Activated CD4-positive, alpha-beta memory T cell treated with anti-CD3 and anti-CD28 coated beads for 36 hours (primary cell): ENCODE measurements around the gene WDFY3. TPM values are rescaled to one million over a fixed set of nuclear protein-coding genes. Genes with fewer than 3 reads are reported as not detected.
"Not testable (repeated sequence)": the region's sequence is repeated elsewhere in the genome, so short reads cannot be mapped to it uniquely, and the experiment has no call there.

Source experiments
- CTCF ChIA-PET: fragments of 350-600 bp; sonication (Branson Sonifier 250); formaldehyde crosslinking; loops from one replicate; lab custom pipeline; 2021; ENCODE audit warnings: antibody characterized with exemption, inconsistent platforms; lab: Charles Lee
- POLR2A ChIA-PET: fragments of 350-600 bp; sonication (Branson Sonifier 250); formaldehyde crosslinking; loops from one replicate; lab custom pipeline; 2021; ENCODE audit warnings: antibody characterized with exemption; lab: Charles Lee
- DNase-seq: peaks from one replicate; pipeline ENCODE4 v3.0.0-alpha.2; 2020
- H3K27ac Mint-ChIP-seq: one replicate; pipeline ENCODE4 v1.8.0; 2021; ENCODE audit warnings: mixed read lengths
- H3K27me3 Mint-ChIP-seq: one replicate; pipeline ENCODE4 v1.8.0; 2021; ENCODE audit warnings: mixed read lengths
- H3K36me3 Mint-ChIP-seq: one replicate; pipeline ENCODE4 v1.8.0; 2021; ENCODE audit warnings: mixed read lengths
- H3K4me1 Mint-ChIP-seq: one replicate; pipeline ENCODE4 v1.8.0; 2021; ENCODE audit warnings: low read depth, mixed read lengths
- H3K4me3 Mint-ChIP-seq: one replicate; pipeline ENCODE4 v1.8.0; 2021; ENCODE audit warnings: mild to moderate bottlenecking, mixed read lengths
- H3K9me3 Mint-ChIP-seq: one replicate; pipeline ENCODE4 v1.8.0; 2021; ENCODE audit warnings: mixed read lengths
- intact Hi-C: fragments of 100-400 bp; cut with micrococcal nuclease; formaldehyde crosslinking; loops from one replicate; pipeline ENCODE4 v1.15.1; 2023
- total RNA-seq, 2 experiments: library from RNA; stranded (reverse); gene quantifications; one replicate each; pipeline ENCODE4 v1.2.3, GENCODE V29; 2021

WDFY3 gene
- total RNA-seq, 2 experiments from 2014 or later = 1.3 to 1.7 TPM

GRCh38 chr4:84826681-84827080 is 139.8 kb downstream of the WDFY3 start:
- Mint-ChIP-seq H3K4me3 (no peak overlapping the region), H3K27ac (no peak overlapping the region), H3K9me3 (no peaks in the 10 kb centered on the region), H3K36me3 (no peaks in the 10 kb centered on the region), H3K4me1 (no peaks in the 10 kb centered on the region), H3K27me3 (peaks cover 1% of the 10 kb centered on the region)
- DNase-seq = no peak
- ChIA-PET CTCF (no interaction called here), POLR2A (no interaction called here)
- intact Hi-C loops = no loop called here

- H3K27me3 Mint-ChIP-seq = peaks cover 1% of the 10 kb centered on the region
- H3K4me3 Mint-ChIP-seq = no peak overlapping the region
- H3K4me1 Mint-ChIP-seq = no peaks in the 10 kb centered on the region
- H3K9me3 Mint-ChIP-seq = no peaks in the 10 kb centered on the region
- intact Hi-C loops = no loop called here
- H3K36me3 Mint-ChIP-seq = no peaks in the 10 kb centered on the region
- H3K27ac Mint-ChIP-seq = no peak overlapping the region
- ChIA-PET CTCF (no interaction called here), POLR2A (no interaction called here)
- no peak for DNase-seq
These were observed 140.7 kb downstream of the WDFY3 start for GRCh38 chr4:84825701-84826341.

GRCh38 chr4:84821064-84821463 is 145.4 kb downstream of the WDFY3 start:
- no peaks in the 10 kb centered on the region for H3K36me3 Mint-ChIP-seq
- intact Hi-C loops = no loop called here
- CTCF ChIA-PET = no interaction called here
- no peaks in the 10 kb centered on the region for H3K9me3 Mint-ChIP-seq
- peaks cover 1% of the 10 kb centered on the region for H3K27me3 Mint-ChIP-seq
- no peaks in the 10 kb centered on the region for H3K4me1 Mint-ChIP-seq
- no peak overlapping the region for H3K27ac Mint-ChIP-seq
- DNase-seq = no peak
- POLR2A ChIA-PET = no interaction called here
- H3K4me3 Mint-ChIP-seq = no peak overlapping the region

- no peaks in the 10 kb centered on the region for H3K36me3 Mint-ChIP-seq
- no peaks in the 10 kb centered on the region for H3K4me1 Mint-ChIP-seq
- POLR2A ChIA-PET = no interaction called here
- CTCF ChIA-PET = no interaction called here
- no peaks in the 10 kb centered on the region for H3K27me3 Mint-ChIP-seq
- no peak overlapping the region for H3K27ac Mint-ChIP-seq
- H3K4me3 Mint-ChIP-seq = no peak overlapping the region
- intact Hi-C loops = no loop called here
- DNase-seq = no peak
- no peaks in the 10 kb centered on the region for H3K9me3 Mint-ChIP-seq
These were observed 152.3 kb downstream of the WDFY3 start for GRCh38 chr4:84814094-84814750.

- ChIA-PET CTCF (no interaction called here), POLR2A (no interaction called here)
- Mint-ChIP-seq H3K4me3 (no peak overlapping the region), H3K9me3 (no peaks in the 10 kb centered on the region), H3K27ac (no peak overlapping the region), H3K4me1 (no peaks in the 10 kb centered on the region), H3K36me3 (no peaks in the 10 kb centered on the region), H3K27me3 (no peaks in the 10 kb centered on the region)
- intact Hi-C loops = no loop called here
- DNase-seq = no peak
These were observed 156.5 kb downstream of the WDFY3 start for GRCh38 chr4:84809946-84810345.

GRCh38 chr4:84808332-84808731 is 158.2 kb downstream of the WDFY3 start:
- intact Hi-C loops = no loop called here
- H3K9me3 Mint-ChIP-seq = no peaks in the 10 kb centered on the region
- no peak overlapping the region for H3K27ac Mint-ChIP-seq
- H3K4me1 Mint-ChIP-seq = no peaks in the 10 kb centered on the region
- CTCF ChIA-PET = no interaction called here
- H3K27me3 Mint-ChIP-seq = no peaks in the 10 kb centered on the region
- H3K4me3 Mint-ChIP-seq = no peak overlapping the region
- DNase-seq = no peak
- POLR2A ChIA-PET = no interaction called here
- H3K36me3 Mint-ChIP-seq = no peaks in the 10 kb centered on the region

GRCh38 chr4:84806541-84806940 is 159.9 kb downstream of the WDFY3 start:
- POLR2A ChIA-PET, H3K36me3 Mint-ChIP-seq, H3K4me1 Mint-ChIP-seq, DNase-seq, H3K27me3 Mint-ChIP-seq, H3K4me3 Mint-ChIP-seq, CTCF ChIA-PET, intact Hi-C loops, H3K27ac Mint-ChIP-seq, H3K9me3 Mint-ChIP-seq: not testable (repeated sequence)

GRCh38 chr4:84804136-84804535 is 162.4 kb downstream of the WDFY3 start:
- no peak for DNase-seq
- CTCF ChIA-PET = no interaction called here

GRCh38 chr4:84803720-84804119 is 162.8 kb downstream of the WDFY3 start:
- POLR2A ChIA-PET = no interaction called here
- Mint-ChIP-seq H3K36me3 (no peaks in the 10 kb centered on the region), H3K9me3 (no peaks in the 10 kb centered on the region), H3K4me3 (no peak overlapping the region), H3K4me1 (no peaks in the 10 kb centered on the region), H3K27me3 (no peaks in the 10 kb centered on the region), H3K27ac (no peak overlapping the region)
- intact Hi-C loops = no loop called here
- DNase-seq = no peak
- CTCF ChIA-PET = no interaction called here

More at GRCh38 chr4:84804136-84804535, 162.4 kb downstream of the WDFY3 start:
- Mint-ChIP-seq H3K9me3 (no peaks in the 10 kb centered on the region), H3K27ac (no peak overlapping the region), H3K27me3 (no peaks in the 10 kb centered on the region), H3K4me1 (no peaks in the 10 kb centered on the region), H3K36me3 (no peaks in the 10 kb centered on the region), H3K4me3 (no peak overlapping the region)
- POLR2A ChIA-PET = no interaction called here
- intact Hi-C loops = no loop called here

- ChIA-PET POLR2A (no interaction called here), CTCF (no interaction called here)
- Mint-ChIP-seq H3K27ac (no peak overlapping the region), H3K4me3 (no peak overlapping the region), H3K9me3 (no peaks in the 10 kb centered on the region), H3K4me1 (no peaks in the 10 kb centered on the region), H3K27me3 (no peaks in the 10 kb centered on the region), H3K36me3 (no peaks in the 10 kb centered on the region)
- intact Hi-C loops = no loop called here
- DNase-seq = no peak
These were observed 163.4 kb downstream of the WDFY3 start for GRCh38 chr4:84803116-84803515.

GRCh38 chr4:84800256-84800655 is 166.2 kb downstream of the WDFY3 start:
- CTCF ChIA-PET = no interaction called here
- Mint-ChIP-seq H3K4me3 (no peak overlapping the region), H3K4me1 (no peaks in the 10 kb centered on the region), H3K36me3 (no peaks in the 10 kb centered on the region), H3K27me3 (no peaks in the 10 kb centered on the region), H3K9me3 (no peaks in the 10 kb centered on the region), H3K27ac (no peak overlapping the region)
- POLR2A ChIA-PET = no interaction called here
- DNase-seq = no peak
- intact Hi-C loops = no loop called here

- no peaks in the 10 kb centered on the region for H3K36me3 Mint-ChIP-seq
- H3K4me3 Mint-ChIP-seq = no peak overlapping the region
- H3K4me1 Mint-ChIP-seq = no peaks in the 10 kb centered on the region
- ChIA-PET CTCF (no interaction called here), POLR2A (no interaction called here)
- DNase-seq = no peak
- intact Hi-C loops = no loop called here
- no peak overlapping the region for H3K27ac Mint-ChIP-seq
- H3K27me3 Mint-ChIP-seq = no peaks in the 10 kb centered on the region
- H3K9me3 Mint-ChIP-seq = no peaks in the 10 kb centered on the region
These were observed 167.2 kb downstream of the WDFY3 start for GRCh38 chr4:84799318-84799717.

- no peaks in the 10 kb centered on the region for H3K4me1 Mint-ChIP-seq
- H3K9me3 Mint-ChIP-seq = no peaks in the 10 kb centered on the region
- no peak for DNase-seq
- no peaks in the 10 kb centered on the region for H3K36me3 Mint-ChIP-seq
- ChIA-PET CTCF (no interaction called here), POLR2A (no interaction called here)
- no peak overlapping the region for H3K4me3 Mint-ChIP-seq
- no peak overlapping the region for H3K27ac Mint-ChIP-seq
- intact Hi-C loops = no loop called here
- H3K27me3 Mint-ChIP-seq = no peaks in the 10 kb centered on the region
These were observed 170.1 kb downstream of the WDFY3 start for GRCh38 chr4:84796394-84796793.
